ENCODE data around the gene OVOL3. TPM values are rescaled to one million over a fixed set of nuclear protein-coding genes. Genes with fewer than 3 reads are reported as not detected.

The OVOL3 gene
- total RNA-seq, 4 donors from 2014 or later: not detected

- TF ChIP-seq POLR2A (IDR thresholded peaks at IDR 0.05; ENCODE audit: low read depth) (no peak), CTCF (IDR thresholded peaks at IDR 0.05) (no peak), POLR2AphosphoS5 (IDR thresholded peaks at IDR 0.05) (no peak), EP300 (IDR thresholded peaks at IDR 0.05) (no peak)
- Histone ChIP-seq H3K9me3 (no peaks in the 10 kb centered on the region), H3K27me3 (no peaks in the 10 kb centered on the region), H3K4me1 (peaks cover 0 to 8% (median 0%) of the 10 kb centered on the region in 4 donors), H3K36me3 (no peaks in the 10 kb centered on the region), H3K4me3 (no peak overlapping the region), H3K27ac (replicated peaks in 1 of 4) (no peak overlapping the region)
- 80% methylated on average over 5 of the region's 6 CpGs for WGBS
- intact Hi-C loops (cut with DNase I): no loop called here
- no peak for DNase-seq (ENCODE audit: extremely low spot score)
Observed at GRCh38 chr19:36093687-36094086, 17.3 kb upstream of the OVOL3 start.

- Histone ChIP-seq H3K4me1 (peaks cover 0 to 15% (median 0%) of the 10 kb centered on the region in 4 donors), H3K36me3 (no peaks in the 10 kb centered on the region), H3K4me3 (no peak overlapping the region), H3K27me3 (no peaks in the 10 kb centered on the region), H3K9me3 (no peaks in the 10 kb centered on the region), H3K27ac (replicated peaks in 1 of 4) (peak overlapping the region in 1 of 4 donors; percentile 39)
- WGBS: 89% methylated on average over 6 of the region's 6 CpGs
- no peak for DNase-seq (ENCODE audit: extremely low spot score)
- intact Hi-C loops (cut with DNase I): no loop called here
- TF ChIP-seq CTCF (IDR thresholded peaks at IDR 0.05): no peak
- no peak for TF ChIP-seq EP300 (IDR thresholded peaks at IDR 0.05)
- no peak for TF ChIP-seq POLR2AphosphoS5 (IDR thresholded peaks at IDR 0.05)
- no peak for TF ChIP-seq POLR2A (IDR thresholded peaks at IDR 0.05; ENCODE audit: low read depth)
Observed at GRCh38 chr19:36097036-36097435, 13.9 kb upstream of the OVOL3 start.

- H3K27me3 ChIP-seq: no peaks in the 10 kb centered on the region
- no peak overlapping the region for H3K4me3 ChIP-seq
- DNase-seq (ENCODE audit: extremely low spot score): no peak
- H3K36me3 ChIP-seq: no peaks in the 10 kb centered on the region
- no peaks in the 10 kb centered on the region for H3K9me3 ChIP-seq
- TF ChIP-seq POLR2A (IDR thresholded peaks at IDR 0.05; ENCODE audit: low read depth) (no peak), POLR2AphosphoS5 (IDR thresholded peaks at IDR 0.05) (no peak), EP300 (IDR thresholded peaks at IDR 0.05) (no peak), CTCF (IDR thresholded peaks at IDR 0.05) (no peak)
- WGBS: 90% methylated on average over 7 of the region's 19 CpGs
- H3K4me1 ChIP-seq: peaks cover 0 to 8% (median 0%) of the 10 kb centered on the region in 4 donors
- intact Hi-C loops (cut with DNase I): no loop called here
- H3K27ac ChIP-seq (replicated peaks in 1 of 4): no peak overlapping the region
Observed at GRCh38 chr19:36099166-36099785, 11.7 kb upstream of the OVOL3 start.

GRCh38 chr19:36100476-36100875, 10.5 kb upstream of the OVOL3 start:
- Histone ChIP-seq H3K27ac (replicated peaks in 1 of 4) (no peak overlapping the region), H3K36me3 (no peaks in the 10 kb centered on the region), H3K27me3 (no peaks in the 10 kb centered on the region), H3K9me3 (no peaks in the 10 kb centered on the region), H3K4me1 (peaks cover 0 to 8% (median 0%) of the 10 kb centered on the region in 4 donors), H3K4me3 (no peak overlapping the region)
- no peak for DNase-seq (ENCODE audit: extremely low spot score)
- TF ChIP-seq POLR2A (IDR thresholded peaks at IDR 0.05; ENCODE audit: low read depth) (no peak), POLR2AphosphoS5 (IDR thresholded peaks at IDR 0.05) (no peak), CTCF (IDR thresholded peaks at IDR 0.05) (no peak), EP300 (IDR thresholded peaks at IDR 0.05) (no peak)
- intact Hi-C loops (cut with DNase I): no loop called here
- 87% methylated on average over 3 of the region's 5 CpGs for WGBS
